ENCODE data around the gene SSR1. TPM values are rescaled to one million over a fixed set of nuclear protein-coding genes. Genes with fewer than 3 reads are reported as not detected.

Gene SSR1
- total and polyA plus RNA-seq, 2 of the 13 experiments (the other 11 are each of a cell fraction or from before 2014, with no cell fraction given), result 203 to 243 TPM

GRCh38 chr6:7241709-7242645 lies 71.0 kb downstream of the SSR1 start (continued):
- TF ChIP-seq NR2F6 (IDR thresholded peaks at IDR 0.05) (peak; percentile 35; the same call in 1 of the 2 replicates), NR2F6 (CRISPR knock-in tag; IDR thresholded peaks at IDR 0.05) (peak; percentile 53; the same call in 1 of the 2 replicates), PREB (CRISPR knock-in tag; IDR thresholded peaks at IDR 0.05) (no peak), GABPB1 (CRISPR knock-in tag; IDR thresholded peaks at IDR 0.05) (no peak), AGO1 (IDR thresholded peaks at IDR 0.05; ENCODE audit: low read depth, low read length, poor library complexity, severe bottlenecking) (no peak), MIER3 (CRISPR knock-in tag; IDR thresholded peaks at IDR 0.05; ENCODE audit: borderline replicate concordance) (peak; percentile 62; the same call in 1 of the 2 replicates), EEA1 (CRISPR knock-in tag; IDR thresholded peaks at IDR 0.05; ENCODE audit: borderline replicate concordance) (no peak), ZNF607 (CRISPR knock-in tag; IDR thresholded peaks at IDR 0.05; ENCODE audit: borderline replicate concordance) (peak; percentile 91; the same call in 1 of the 2 replicates), ZFP37 (CRISPR knock-in tag; IDR thresholded peaks at IDR 0.05; ENCODE audit: borderline replicate concordance) (0 out of 2 replicates have a peak, but pooled peaks have one; percentile 71), XRCC5 (optimal IDR thresholded peaks at IDR 0.05; ENCODE audit: low read length) (peak; percentile 18), ZFP90 (CRISPR knock-in tag; IDR thresholded peaks at IDR 0.05; ENCODE audit: borderline replicate concordance) (peak; percentile 81), SOX5 (CRISPR knock-in tag; IDR thresholded peaks at IDR 0.05; ENCODE audit: borderline replicate concordance) (peak; percentile 82), ZNF12 (CRISPR knock-in tag; IDR thresholded peaks at IDR 0.05) (no peak), ZMYM3 (CRISPR knock-in tag; IDR thresholded peaks at IDR 0.05) (peak; percentile 74), HHEX (CRISPR knock-in tag; IDR thresholded peaks at IDR 0.05) (no peak), ZNF17 (CRISPR knock-in tag; IDR thresholded peaks at IDR 0.05) (no peak), REPIN1 (CRISPR knock-in tag; IDR thresholded peaks at IDR 0.05; ENCODE audit: borderline replicate concordance, low read depth) (peak; percentile 83; the same call in 1 of the 2 replicates), ZNF652 (CRISPR knock-in tag; IDR thresholded peaks at IDR 0.05; ENCODE audit: borderline replicate concordance, low read depth) (peak; percentile 42; the same call in 1 of the 2 replicates), ZNF749 (CRISPR knock-in tag; IDR thresholded peaks at IDR 0.05; ENCODE audit: borderline replicate concordance) (no peak), POLR2AphosphoS5 (IDR thresholded peaks at IDR 0.05; ENCODE audit: low read depth, low read length) (no peak; the same call in 1 of the 2 replicates), NFE2L1 (CRISPR knock-in tag; IDR thresholded peaks at IDR 0.05; ENCODE audit: borderline replicate concordance) (no peak), RORA (CRISPR knock-in tag; IDR thresholded peaks at IDR 0.05) (no peak), PHB2 (IDR thresholded peaks at IDR 0.05; ENCODE audit: partially characterized antibody) (no peak), ZIK1 (CRISPR knock-in tag; IDR thresholded peaks at IDR 0.05; ENCODE audit: borderline replicate concordance, low read depth) (no peak), IKZF5 (CRISPR knock-in tag; IDR thresholded peaks at IDR 0.05) (peak; percentile 51; the same call in 1 of the 2 replicates), HNRNPK (IDR thresholded peaks at IDR 0.05; ENCODE audit: low read depth, low read length, poor library complexity, severe bottlenecking) (no peak), SMARCE1 (IDR thresholded peaks at IDR 0.05; ENCODE audit: borderline replicate concordance) (no peak), ZNF292 (CRISPR knock-in tag; IDR thresholded peaks at IDR 0.05; ENCODE audit: borderline replicate concordance, low read depth) (peak; percentile 97; the same call in 1 of the 2 replicates)
